Uterus (tissue), 4 donors: ENCODE results near the gene PTPN14. TPM values are rescaled to one million over a fixed set of nuclear protein-coding genes. Genes with fewer than 3 reads are reported as not detected.
"Not testable (repeated sequence)": the region's sequence is repeated elsewhere in the genome, so short reads cannot be mapped to it uniquely, and the experiment has no call there.

Source experiments
- DNase-seq, 2 donors: peaks; one replicate each; pipeline ENCODE4 v3.0.0-alpha.2; 2019 to 2020
- H3K27ac ChIP-seq, 2 donors: fragments of 200-600 bp; sonication (generic); 1 replicate in 1 of 2; 2 replicates in 1 of 2; pipeline ENCODE4 v1.5.1; 2016 to 2018
- H3K27me3 ChIP-seq, 2 donors: fragments of 200-600 bp; sonication (generic); one replicate each; pipeline ENCODE4 v1.5.1; 2018 to 2019; ENCODE audit warnings: control low read depth in 1 of 2
- H3K36me3 ChIP-seq, 2 donors: fragments of 200-600 bp; sonication (generic); one replicate each; pipeline ENCODE4 v1.5.1; 2019; ENCODE audit warnings: control low read depth in 1 of 2
- H3K4me1 ChIP-seq, 2 donors: fragments of 200-600 bp; sonication (generic); one replicate each; pipeline ENCODE4 v1.5.1; 2018 to 2019; ENCODE audit warnings: control low read depth in 1 of 2
- H3K4me3 ChIP-seq, 2 donors: fragments of 200-600 bp; sonication (generic); 1 replicate in 1 of 2; 2 replicates in 1 of 2; pipeline ENCODE4 v1.5.1; 2018 to 2019; ENCODE audit warnings: mild to moderate bottlenecking in 1 of 2
- H3K9me3 ChIP-seq, 2 donors: fragments of 200-600 bp; sonication (generic); one replicate each; pipeline ENCODE4 v1.5.1; 2019; ENCODE audit warnings: control low read depth in 1 of 2
- POLR2A ChIP-seq, 2 donors: fragments of 450-650 bp; IDR thresholded peaks; one replicate each; pipeline ENCODE4 v1.6.1; 2016; ENCODE audit warnings: antibody characterized with exemption in 2 of 2, mild to moderate bottlenecking in 1 of 2, moderate library complexity in 1 of 2
- intact Hi-C: fragments of 100-400 bp; cut with DNase I; formaldehyde crosslinking; loops from one replicate; pipeline ENCODE4 v1.15.1; 2023; ENCODE audit warnings: low total_unique reads
- total RNA-seq, 4 donors: library from RNA; depleted of rRNA in 3 of 4; stranded (reverse); fragments of >200 nt in 3 of 4; gene quantifications; one replicate each; pipeline versions ENCODE4 v1.1.0 to v1.2.4, GENCODE V29; 2014 to 2023
- TF ChIP-seq, protein P1 (sequence below), 4 experiments: fragments of 200-600 bp in 2 of 4; fragments of 450-650 bp in 2 of 4; sonication (generic) in 2 of 4; IDR thresholded peaks; one replicate each; pipeline ENCODE4 v1.5.1; 2016 to 2019; ENCODE audit warnings: antibody characterized with exemption in 4 of 4, mild to moderate bottlenecking in 2 of 4, moderate library complexity in 1 of 4
- donor health status: DM: yes; HTN: yes; CAD: no.

Gene PTPN14
- total RNA-seq, 4 donors from 2014 or later, result 13.2 to 78.0 (median 30.9) TPM

DNA sequence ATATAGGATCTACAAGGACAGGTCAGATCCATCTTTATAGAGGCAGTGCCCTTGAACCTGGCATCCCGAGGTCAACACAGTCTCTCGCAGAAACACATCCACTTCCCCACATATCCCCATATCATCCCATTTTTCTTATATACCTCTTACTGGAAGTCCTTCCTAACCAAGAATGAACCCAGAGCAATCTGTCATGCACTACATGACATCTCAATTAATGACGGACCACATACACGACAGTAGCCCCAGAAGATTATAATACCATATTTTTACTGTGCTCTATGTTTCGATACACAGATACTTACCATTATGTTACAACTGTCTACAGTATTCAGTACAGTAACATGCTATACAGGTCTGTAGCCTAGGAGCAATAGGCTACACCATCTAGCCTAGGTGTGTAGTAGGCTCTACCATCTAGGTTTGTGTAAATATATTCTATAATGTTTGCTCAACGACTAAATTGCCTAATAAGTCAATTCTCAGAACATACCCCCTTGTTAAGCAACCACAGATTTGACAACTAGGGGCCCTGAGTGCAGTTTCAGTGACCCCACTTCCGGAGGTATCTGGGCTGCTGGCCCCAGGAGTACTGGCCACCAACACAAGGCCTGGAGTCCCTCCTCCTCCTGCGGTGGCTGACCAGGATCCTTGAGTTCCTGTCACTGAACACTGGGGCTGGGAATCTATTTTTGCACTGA is 28.1 kb downstream of the PTPN14 start:
- no peaks in the 10 kb centered on the region for H3K4me1 ChIP-seq
- intact Hi-C loops, result no loop called here
- no peak for DNase-seq
- H3K27ac ChIP-seq, result no peak overlapping the region
- no peak for TF ChIP-seq POLR2A (IDR thresholded peaks at IDR 0.05)
- TF ChIP-seq, protein P1, sequence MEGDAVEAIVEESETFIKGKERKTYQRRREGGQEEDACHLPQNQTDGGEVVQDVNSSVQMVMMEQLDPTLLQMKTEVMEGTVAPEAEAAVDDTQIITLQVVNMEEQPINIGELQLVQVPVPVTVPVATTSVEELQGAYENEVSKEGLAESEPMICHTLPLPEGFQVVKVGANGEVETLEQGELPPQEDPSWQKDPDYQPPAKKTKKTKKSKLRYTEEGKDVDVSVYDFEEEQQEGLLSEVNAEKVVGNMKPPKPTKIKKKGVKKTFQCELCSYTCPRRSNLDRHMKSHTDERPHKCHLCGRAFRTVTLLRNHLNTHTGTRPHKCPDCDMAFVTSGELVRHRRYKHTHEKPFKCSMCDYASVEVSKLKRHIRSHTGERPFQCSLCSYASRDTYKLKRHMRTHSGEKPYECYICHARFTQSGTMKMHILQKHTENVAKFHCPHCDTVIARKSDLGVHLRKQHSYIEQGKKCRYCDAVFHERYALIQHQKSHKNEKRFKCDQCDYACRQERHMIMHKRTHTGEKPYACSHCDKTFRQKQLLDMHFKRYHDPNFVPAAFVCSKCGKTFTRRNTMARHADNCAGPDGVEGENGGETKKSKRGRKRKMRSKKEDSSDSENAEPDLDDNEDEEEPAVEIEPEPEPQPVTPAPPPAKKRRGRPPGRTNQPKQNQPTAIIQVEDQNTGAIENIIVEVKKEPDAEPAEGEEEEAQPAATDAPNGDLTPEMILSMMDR (IDR thresholded peaks at IDR 0.05), result no peak
- no peaks in the 10 kb centered on the region for H3K36me3 ChIP-seq
- H3K9me3 ChIP-seq, result no peaks in the 10 kb centered on the region
- H3K27me3 ChIP-seq, result no peaks in the 10 kb centered on the region
- H3K4me3 ChIP-seq, result no peak overlapping the region

DNA sequence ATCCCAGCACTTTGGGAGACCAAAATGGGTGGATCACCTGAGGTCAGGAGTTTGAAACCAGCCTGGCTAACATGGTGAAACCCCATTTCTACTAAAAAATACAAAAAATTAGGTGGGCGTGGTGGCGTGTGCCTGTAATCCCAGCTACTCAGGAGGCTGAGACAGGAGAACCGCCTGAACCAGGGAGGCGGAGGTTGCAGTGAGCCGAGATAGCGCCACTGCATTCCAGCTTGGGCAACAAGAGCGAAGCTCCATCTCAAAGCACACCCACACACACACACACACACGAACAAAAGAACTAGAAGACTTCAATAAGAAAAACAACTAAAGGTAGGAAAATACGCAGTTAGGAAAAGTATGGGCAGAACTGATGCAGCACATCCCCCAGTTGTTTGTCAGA is 29.9 kb downstream of the PTPN14 start:
- H3K27me3 ChIP-seq, H3K4me1 ChIP-seq, H3K27ac ChIP-seq, H3K4me3 ChIP-seq, DNase-seq, H3K9me3 ChIP-seq, H3K36me3 ChIP-seq, intact Hi-C loops: not testable (repeated sequence)

DNA sequence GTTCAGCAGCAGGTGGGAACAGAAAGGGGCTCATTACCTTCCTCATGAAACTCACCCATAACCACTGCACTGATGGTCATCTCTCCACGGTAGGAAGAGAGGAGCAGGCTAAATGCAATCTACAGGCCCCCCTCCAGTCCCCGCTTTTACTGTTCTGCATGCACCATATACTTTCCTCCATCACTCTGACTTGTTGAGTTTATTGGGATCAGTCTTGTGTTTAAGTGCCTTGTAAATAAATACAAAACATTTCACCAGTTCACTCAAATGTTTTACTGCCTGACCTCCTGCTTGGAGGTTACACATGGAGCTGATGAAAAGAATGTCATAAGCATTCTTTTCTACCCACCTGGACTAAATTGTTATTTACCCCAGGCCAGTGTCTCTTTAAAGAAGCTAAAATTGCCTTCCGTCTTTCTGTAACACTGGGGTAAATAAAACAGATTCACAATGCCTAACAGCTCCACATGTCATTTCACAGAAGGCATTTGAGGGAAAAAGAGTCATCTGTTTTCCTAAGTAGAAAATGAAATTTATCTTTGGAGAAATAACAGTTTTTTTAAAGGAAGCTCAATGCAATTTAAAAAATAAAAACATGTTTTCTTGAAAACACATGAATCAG is 30.7 kb downstream of the PTPN14 start:
- no peak for DNase-seq
- H3K4me1 ChIP-seq, result no peaks in the 10 kb centered on the region

DNA sequence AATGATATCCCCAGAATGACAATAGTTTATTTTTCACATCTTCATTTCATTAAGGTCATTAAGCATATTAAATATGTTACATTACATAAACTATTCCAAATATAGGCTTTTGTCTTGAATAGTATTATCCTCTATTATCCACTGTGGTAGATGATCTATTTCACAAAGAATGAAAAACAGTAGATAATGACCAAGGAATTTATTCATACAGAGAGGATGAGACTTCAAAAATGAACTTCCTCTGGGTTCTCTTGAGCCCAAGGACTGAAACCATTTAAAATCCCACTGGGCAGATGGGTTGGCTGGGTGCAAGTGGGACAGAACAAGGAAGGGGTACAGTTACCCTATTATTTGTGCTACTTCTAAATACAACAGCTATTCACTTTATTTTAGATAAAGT is 33.0 kb downstream of the PTPN14 start:
- no peak for DNase-seq
- intact Hi-C loops, result no loop called here
- no peak overlapping the region for H3K4me3 ChIP-seq
- no peak overlapping the region for H3K27ac ChIP-seq
- no peak for TF ChIP-seq POLR2A (IDR thresholded peaks at IDR 0.05)
- TF ChIP-seq, protein P1 (IDR thresholded peaks at IDR 0.05), result no peak
- no peaks in the 10 kb centered on the region for H3K9me3 ChIP-seq
- no peaks in the 10 kb centered on the region for H3K4me1 ChIP-seq
- H3K36me3 ChIP-seq, result no peaks in the 10 kb centered on the region
- H3K27me3 ChIP-seq, result no peaks in the 10 kb centered on the region

More for the DNA sequence above, 30.7 kb downstream of the PTPN14 start:
- Histone ChIP-seq H3K9me3 (no peaks in the 10 kb centered on the region), H3K27ac (no peak overlapping the region), H3K36me3 (no peaks in the 10 kb centered on the region), H3K27me3 (no peaks in the 10 kb centered on the region), H3K4me3 (no peak overlapping the region)
- intact Hi-C loops, result no loop called here
- TF ChIP-seq POLR2A (IDR thresholded peaks at IDR 0.05), result no peak
- TF ChIP-seq, protein P1 (IDR thresholded peaks at IDR 0.05), result no peak

DNA sequence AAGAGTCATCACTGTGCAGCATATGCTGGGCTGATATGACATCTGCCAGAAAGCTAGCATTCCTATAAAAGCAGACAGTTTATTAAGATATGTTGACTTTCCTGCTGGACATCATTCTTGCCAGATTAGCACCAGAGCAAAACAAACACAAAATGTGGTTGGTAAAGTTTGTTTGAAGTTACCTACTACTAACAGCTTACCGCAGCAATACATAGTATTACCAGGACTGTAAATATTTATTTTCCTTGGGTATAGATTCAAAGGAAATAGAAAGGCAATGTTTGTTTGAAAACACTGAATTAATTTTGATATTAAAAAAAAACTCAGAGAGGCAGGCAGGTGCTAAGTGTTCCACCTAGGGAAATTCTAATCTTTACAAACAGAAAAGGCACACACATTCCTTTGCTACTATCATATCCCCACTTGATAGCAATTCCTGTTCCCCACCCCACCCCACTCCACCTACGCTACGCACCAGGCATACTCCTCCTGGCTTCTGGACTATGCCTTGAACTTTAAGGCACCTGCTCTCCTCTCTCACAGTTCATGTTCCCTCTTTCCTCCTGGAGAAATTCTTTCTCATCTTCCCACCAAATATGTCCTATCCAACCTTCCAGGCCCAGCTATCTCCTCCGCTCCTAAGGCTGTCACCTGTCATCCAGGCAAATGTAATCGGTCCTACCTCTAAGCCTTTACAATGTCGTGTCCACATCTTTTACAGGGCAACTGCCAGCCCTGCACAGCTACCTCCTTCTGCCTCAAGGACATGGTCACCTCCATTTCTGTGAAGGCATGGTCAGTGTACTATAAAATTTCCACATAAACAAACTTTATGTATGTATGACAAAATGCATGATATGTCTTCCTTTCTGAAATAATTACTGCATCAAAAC is 34.7 kb downstream of the PTPN14 start:
- Histone ChIP-seq H3K4me1 (no peaks in the 10 kb centered on the region), H3K9me3 (no peaks in the 10 kb centered on the region), H3K27me3 (no peaks in the 10 kb centered on the region), H3K4me3 (no peak overlapping the region), H3K27ac (no peak overlapping the region), H3K36me3 (no peaks in the 10 kb centered on the region)
- no peak for TF ChIP-seq POLR2A (IDR thresholded peaks at IDR 0.05)
- TF ChIP-seq, protein P1 (IDR thresholded peaks at IDR 0.05), result no peak
- intact Hi-C loops, result no loop called here
- no peak for DNase-seq
